HG02623 (cell line): ENCODE measurements around the gene HIVEP3.

Experiments used
- ATAC-seq: cut with Tn5 transposase; IDR thresholded peaks from one replicate; pipeline ENCODE4 v1.9.1; 2021; ENCODE audit warnings: moderate library complexity; ENCODE audit not compliant: unreplicated experiment

Gene HIVEP3

GRCh38 chr1:41816061-41816460 is 102.7 kb downstream of the HIVEP3 start:
- ATAC-seq, result no peak

- no peak for ATAC-seq
Measured at GRCh38 chr1:41813755-41814745, 104.7 kb downstream of the HIVEP3 start.

GRCh38 chr1:41813226-41813625 is 105.5 kb downstream of the HIVEP3 start:
- no peak for ATAC-seq

DNA sequence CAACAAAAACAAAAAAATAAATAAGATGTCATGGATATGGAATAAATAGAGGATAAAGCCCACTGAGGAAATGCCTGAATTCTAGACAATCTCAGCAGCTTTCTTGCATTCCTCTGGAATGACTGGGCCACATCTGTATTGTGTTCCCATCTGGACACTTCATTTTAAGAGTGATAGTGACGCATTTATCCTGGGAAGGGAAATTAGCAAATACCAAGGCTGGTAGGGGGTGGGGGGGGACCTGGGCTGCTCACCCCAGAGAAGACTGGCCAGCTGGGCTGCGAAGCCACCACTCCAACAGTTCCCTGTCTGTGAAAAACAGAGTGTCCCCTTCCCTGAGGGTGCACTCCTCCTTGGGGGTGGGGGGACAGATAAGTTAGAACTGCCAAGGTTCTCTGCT is 106.3 kb downstream of the HIVEP3 start:
- ATAC-seq, result no peak

GRCh38 chr1:41812051-41812450 is 106.7 kb downstream of the HIVEP3 start:
- ATAC-seq, result no peak

- ATAC-seq, result no peak
Measured at GRCh38 chr1:41811051-41811795, 107.5 kb downstream of the HIVEP3 start.

DNA sequence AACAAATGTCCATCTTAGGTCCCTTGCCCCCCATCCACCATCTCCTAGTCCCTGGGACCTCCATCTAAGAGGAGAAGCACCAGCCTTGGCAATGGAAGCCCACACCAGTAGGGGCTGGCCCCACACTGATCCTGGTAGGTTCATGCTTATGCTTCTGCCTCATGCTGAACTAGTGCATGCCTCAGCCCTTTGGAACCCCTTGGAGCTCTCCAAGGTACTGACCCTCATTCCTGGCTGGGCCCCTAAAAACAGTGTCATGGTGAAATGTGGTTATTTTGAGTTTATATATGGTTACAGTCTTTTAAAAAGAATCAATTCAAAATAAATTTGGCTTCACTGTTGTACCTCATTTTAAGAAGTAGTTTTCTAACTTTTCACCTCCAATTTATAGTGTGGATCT is 108.3 kb downstream of the HIVEP3 start:
- ATAC-seq, result no peak

DNA sequence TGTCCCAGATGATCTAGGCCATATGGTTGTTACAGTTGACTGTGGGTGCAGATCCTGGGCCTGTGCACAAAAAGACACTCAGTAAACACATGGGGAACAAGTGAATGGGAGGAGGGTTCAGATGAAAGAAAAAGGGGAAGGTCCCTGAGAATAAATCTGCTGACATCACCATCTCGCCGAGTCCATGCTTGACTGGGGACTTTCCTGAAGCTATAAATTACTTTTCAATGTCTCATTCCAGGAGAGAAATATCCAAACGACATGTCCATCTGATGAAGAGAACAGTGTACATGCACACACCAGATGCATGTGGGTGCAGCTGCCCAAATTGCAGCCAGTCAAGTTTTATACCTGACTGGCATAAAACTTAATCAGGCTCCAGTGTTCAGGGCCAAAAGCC is 109.0 kb downstream of the HIVEP3 start:
- no peak for ATAC-seq

DNA sequence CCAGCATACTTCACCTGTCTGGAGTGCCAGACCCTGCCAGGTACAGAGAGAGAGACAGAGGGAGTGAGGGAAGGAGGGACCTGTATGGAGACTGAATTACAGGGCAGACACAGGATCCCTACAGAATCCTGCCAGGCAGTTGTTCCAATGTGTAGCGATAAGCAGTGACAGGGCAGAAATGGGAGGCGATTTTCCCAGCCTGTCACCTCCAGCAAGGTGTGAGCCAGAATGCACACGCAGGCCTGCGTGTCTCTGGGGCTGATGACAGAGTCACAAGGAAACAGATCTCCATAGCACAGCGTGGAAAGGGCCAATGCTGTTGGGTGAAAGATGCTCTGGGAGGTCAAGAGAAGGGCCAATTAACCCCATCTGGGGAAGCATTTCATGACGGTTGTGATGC is 111.3 kb downstream of the HIVEP3 start:
- ATAC-seq, result no peak

DNA sequence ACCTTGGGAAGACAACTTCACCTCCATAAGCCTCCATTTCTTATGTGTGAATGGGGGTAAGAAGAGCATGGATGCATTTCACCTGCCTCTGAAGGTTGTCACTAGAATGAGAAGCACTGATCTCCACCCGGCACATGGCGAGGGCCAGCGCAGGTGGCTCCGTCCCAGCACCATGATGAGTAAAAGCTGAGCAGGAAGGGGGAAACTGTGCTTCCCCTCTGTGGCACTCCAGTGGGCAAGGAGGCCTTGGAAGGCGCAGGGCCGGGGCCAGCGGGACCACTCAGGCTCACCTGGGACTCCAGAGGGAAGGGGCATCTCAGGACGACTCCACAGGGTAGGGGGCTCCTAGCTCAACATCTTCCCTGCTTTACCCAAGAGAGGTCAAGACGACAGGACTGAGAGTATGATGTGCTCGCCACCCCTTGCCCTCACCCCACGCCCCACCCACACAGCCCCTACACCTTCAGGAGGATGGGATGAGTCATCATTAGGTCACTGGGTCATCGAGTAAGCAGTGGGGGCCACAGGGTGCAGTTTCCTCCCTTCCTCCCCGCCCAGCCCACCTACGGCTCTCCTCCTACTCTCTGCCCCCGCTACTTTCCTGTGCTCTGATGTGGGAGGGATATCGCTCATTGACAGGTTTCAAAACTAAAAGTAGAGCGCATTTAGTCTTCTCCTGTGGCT is 112.1 kb downstream of the HIVEP3 start:
- ATAC-seq, result no peak

DNA sequence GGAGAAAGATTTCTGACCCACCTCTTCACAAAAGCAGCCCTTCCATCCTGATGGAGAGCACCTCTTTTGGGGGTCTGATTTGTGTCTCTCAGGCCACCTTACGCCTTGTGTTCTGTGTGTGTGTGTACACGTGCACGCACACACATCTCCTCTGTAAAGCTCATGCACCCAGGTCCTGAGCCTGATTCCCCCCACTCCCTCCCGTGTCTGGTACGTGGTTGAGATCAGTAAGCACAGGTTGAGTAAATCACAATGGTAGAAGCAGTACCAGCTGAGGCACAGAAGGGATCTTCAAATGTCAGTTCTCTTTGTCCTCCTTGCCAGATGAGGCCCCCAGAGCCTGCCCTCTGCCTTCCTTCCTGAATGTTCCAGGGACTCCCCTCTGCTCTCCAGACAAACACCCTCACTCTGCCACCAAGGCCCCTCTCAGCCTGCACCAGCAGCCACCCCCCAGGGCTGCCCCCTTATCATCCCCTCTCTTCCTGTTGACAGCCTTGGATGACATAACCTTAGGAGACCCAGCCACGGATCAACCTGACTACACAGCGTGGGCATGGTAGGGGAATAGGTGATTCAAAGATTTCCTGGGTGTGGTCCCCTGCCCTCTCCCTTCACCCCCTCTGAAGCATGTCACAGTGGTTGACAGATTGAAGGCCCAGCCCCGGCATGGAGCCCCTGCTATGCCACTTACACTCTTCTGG is 112.8 kb downstream of the HIVEP3 start:
- no peak for ATAC-seq

DNA sequence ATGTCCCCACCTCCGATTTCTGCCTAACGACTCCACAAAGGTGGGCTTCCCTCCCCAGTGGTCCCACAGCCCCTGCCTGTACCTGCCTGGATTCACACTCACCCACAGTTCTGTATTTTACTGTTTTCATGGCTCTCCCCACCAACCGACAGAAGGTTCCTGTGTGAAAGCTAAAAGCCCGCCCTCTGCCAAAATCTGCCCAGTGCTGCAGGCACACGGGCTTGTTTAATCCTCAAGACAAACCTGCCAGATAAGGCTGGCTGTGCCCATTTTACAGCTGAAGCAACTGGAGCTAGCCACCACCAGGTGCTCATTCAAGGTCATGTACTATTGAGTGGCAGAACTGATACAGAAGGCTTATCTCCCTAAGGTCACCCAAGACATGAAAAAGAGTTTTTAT is 114.5 kb downstream of the HIVEP3 start:
- ATAC-seq, result no peak

DNA sequence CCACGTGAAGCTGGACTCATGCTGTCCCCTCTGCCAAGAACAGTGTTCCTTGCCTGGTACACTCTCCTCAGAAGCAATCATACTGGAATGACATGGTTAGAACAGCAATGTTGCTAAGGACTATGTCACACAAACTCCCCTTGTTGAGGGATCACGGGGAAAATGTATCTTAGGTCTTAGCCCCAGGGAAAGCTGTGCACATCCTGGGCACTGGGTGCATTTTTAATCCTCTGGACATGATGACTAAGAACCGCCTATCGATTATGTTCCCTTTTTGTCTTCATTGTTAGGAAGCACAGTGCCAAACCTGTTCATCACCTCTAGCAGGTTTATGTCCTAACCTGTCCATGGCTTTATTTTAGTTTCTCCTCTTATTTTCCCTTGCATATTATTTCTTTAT is 115.1 kb downstream of the HIVEP3 start:
- no peak for ATAC-seq

GRCh38 chr1:41802532-41803501 is 115.9 kb downstream of the HIVEP3 start:
- ATAC-seq, result peak; percentile 50

DNA sequence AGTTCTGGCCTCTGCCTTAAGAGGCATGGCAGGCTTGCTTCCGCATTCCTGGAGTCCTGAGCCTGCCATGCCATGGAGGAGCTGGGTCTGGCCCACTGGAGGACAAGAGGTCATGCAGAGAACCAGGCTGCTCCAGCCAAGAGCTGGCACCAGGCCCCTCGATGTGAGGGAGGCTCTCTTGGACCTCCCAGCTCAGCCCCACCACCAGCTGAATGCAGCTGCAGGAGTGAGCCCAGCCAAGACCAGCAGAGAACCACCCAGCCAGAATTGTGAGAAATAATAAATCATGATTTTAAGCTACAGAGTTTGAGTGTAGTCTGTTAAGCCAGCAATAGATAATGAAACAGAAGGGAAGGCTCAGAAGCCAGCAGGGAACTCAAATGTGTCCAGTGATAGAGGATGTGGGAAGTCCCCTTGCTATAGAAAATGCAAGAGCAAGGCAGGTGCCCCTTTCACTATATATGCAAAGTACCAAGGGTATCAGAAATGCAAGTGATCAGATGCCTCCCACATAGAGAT is 118.4 kb downstream of the HIVEP3 start:
- ATAC-seq, result no peak

DNA sequence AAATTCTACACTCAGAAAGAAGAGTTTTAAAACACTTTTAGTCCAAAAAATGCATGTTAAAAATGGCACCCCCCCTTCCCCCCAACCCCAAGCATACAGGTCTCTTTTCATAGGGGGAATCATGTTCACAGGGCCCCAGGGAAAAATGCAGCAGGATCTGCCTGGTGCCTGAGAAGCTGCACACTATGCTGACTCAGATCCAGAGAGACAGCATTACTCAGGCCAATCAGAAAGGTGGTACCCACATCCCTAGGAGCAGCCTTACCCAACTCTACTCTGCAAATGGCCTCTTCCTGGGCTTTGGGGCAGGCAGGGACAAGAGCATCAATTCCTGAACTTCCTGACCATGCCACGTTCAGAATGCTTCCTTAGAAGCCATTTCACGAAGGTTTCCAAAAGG is 119.0 kb downstream of the HIVEP3 start:
- no peak for ATAC-seq

GRCh38 chr1:41799205-41799604 is 119.5 kb downstream of the HIVEP3 start:
- ATAC-seq, result no peak

DNA sequence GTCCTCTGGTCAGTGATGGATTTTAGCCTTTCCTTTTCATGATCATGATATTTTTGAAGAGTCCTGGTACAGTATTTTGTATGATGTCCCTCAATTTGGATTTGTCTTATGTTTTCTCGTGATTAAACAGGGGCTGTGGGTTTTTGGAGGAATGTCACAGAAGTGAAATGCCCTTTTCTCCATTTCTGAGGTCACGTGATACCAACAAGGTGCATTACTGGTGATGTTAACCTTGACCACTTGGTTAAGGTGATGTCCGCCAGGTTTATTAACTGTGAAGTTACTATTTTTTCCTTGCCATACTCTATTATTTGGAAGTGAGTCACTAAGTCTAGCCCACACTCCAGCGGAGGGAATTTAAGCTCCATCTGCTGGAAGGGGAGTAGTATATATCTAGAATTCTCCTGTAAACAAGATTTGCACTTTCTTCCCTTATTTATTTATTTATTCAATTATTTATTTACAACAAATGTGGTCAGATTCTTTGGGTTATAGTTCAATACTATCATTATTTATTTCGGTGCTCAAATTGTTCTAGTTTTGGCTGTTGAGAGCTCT is 123.4 kb downstream of the HIVEP3 start:
- ATAC-seq, result no peak

DNA sequence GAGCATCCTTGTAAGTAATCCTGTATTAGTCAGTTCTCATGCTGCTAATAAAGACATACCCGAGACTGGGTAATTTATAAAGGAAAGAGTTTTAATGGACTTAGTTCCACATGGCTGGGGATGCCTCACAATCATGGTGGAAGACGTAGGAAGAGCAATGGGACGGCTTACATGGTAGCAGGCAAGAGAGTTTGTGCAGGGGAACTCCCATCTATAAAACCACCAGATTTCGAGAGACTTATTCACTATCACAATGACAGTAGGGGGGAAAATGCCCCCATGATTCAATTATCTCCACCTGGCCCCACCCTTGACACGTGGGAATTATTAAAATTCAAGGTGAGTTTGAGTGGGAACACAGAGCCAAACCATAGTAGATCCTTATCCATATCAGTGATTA is 124.7 kb downstream of the HIVEP3 start:
- no peak for ATAC-seq
